Myometrial cell (primary cell): ENCODE results near the gene ADAMTS18. TPM values are rescaled to one million over a fixed set of nuclear protein-coding genes. Genes with fewer than 3 reads are reported as not detected.

Source experiments
- total RNA-seq: library from RNA; depleted of rRNA; stranded (reverse); fragments of >200 nt; gene quantifications from 2 replicates; pipeline ENCODE4 v1.2.3, GENCODE V29; 2015

The ADAMTS18 gene
- not detected in 2 replicates for total RNA-seq

GRCh38 chr16:77434530-77435271 is at the start of gene ADAMTS18:
Gene ADAMTS18, minus strand, starts transcription at chr16:77435034. Its CDS starts 339 bp downstream, at chr16:77434695.

Other genes with a start within 250 kb of the ADAMTS18 start
- 19.1 and 27.7 TPM in 2 replicates for gene MON1B, start 243.8 kb downstream of the ADAMTS18 start, total RNA-seq
- gene SYCE1L, start 235.6 kb downstream of the ADAMTS18 start, total RNA-seq = not detected in 2 replicates